Peyer's patch (tissue), 4 donors: Measurements from ENCODE around the gene LCP1. TPM values are rescaled to one million over a fixed set of nuclear protein-coding genes. Genes with fewer than 3 reads are reported as not detected.
A peak's percentile ranks its signal among the peaks of the same experiment; 100 is the strongest.

Experiments used
- DNase-seq, 3 donors: peaks; one replicate each; pipeline ENCODE4 v3.0.0-alpha.2; 2017 to 2019
- H3K27ac ChIP-seq, 4 donors: fragments of 200-600 bp; sonication (generic); one replicate each; pipeline ENCODE4 v1.5.1; 2016 to 2019
- H3K27me3 ChIP-seq, 2 donors: fragments of 200-600 bp; sonication (generic); one replicate each; pipeline ENCODE4 v1.5.1; 2019
- H3K36me3 ChIP-seq, 3 donors: fragments of 200-600 bp; sonication (generic); one replicate each; pipeline ENCODE4 v1.5.1; 2016 to 2019
- H3K4me1 ChIP-seq, 4 donors: fragments of 200-600 bp; sonication (generic); one replicate each; pipeline ENCODE4 v1.5.1; 2016 to 2019
- H3K4me3 ChIP-seq, 4 donors: fragments of 200-600 bp; sonication (generic); 1 replicate in 3 of 4; 2 replicates in 1 of 4; pipeline ENCODE4 v1.5.1; 2016 to 2019; ENCODE audit warnings: mild to moderate bottlenecking in 1 of 4
- H3K9me3 ChIP-seq, 4 donors: fragments of 200-600 bp; sonication (generic); one replicate each; pipeline ENCODE4 v1.5.1; 2016 to 2019; ENCODE audit warnings: mild to moderate bottlenecking in 1 of 4
- CTCF ChIP-seq, 6 experiments: fragments of 450-650 bp in 4 of 6; fragments of 200-600 bp in 2 of 6; sonication (generic) in 1 of 6; IDR thresholded peaks; one replicate each; pipeline ENCODE4 v1.5.1; 2017 to 2019; ENCODE audit warnings: antibody characterized with exemption in 6 of 6, mild to moderate bottlenecking in 3 of 6, moderate library complexity in 1 of 6
- POLR2A ChIP-seq, 2 donors: fragments of 450-650 bp; IDR thresholded peaks; one replicate each; pipeline ENCODE4 v1.5.1; 2017; ENCODE audit warnings: antibody characterized with exemption in 2 of 2, mild to moderate bottlenecking in 2 of 2, moderate library complexity in 2 of 2
- total RNA-seq, 4 donors: library from RNA; depleted of rRNA; stranded (reverse); fragments of >200 nt; gene quantifications; one replicate each; pipeline ENCODE4 v1.1.0, GENCODE V29; 2016

LCP1 gene
- total RNA-seq, 4 donors from 2014 or later: 11.1 to 167 (median 19.2) TPM

- no peak for TF ChIP-seq POLR2A (IDR thresholded peaks at IDR 0.05)
- TF ChIP-seq CTCF (IDR thresholded peaks at IDR 0.05): no peak
- Histone ChIP-seq H3K27me3 (no peaks in the 10 kb centered on the region), H3K27ac (no peak overlapping the region), H3K9me3 (no peaks in the 10 kb centered on the region), H3K4me1 (peaks cover 0 to 7% (median 2%) of the 10 kb centered on the region in 4 donors), H3K4me3 (no peak overlapping the region), H3K36me3 (no peaks in the 10 kb centered on the region)
- no peak for DNase-seq
Observed at GRCh38 chr13:46185634-46186033, 3.7 kb upstream of the LCP1 start.

- H3K9me3 ChIP-seq: no peaks in the 10 kb centered on the region
- TF ChIP-seq CTCF (IDR thresholded peaks at IDR 0.05): peak; percentile 32 to 75 (median 58)
- TF ChIP-seq POLR2A (IDR thresholded peaks at IDR 0.05): no peak
- H3K4me1 ChIP-seq: peaks cover 0 to 7% (median 2%) of the 10 kb centered on the region in 4 donors
- H3K36me3 ChIP-seq: no peaks in the 10 kb centered on the region
- H3K4me3 ChIP-seq: peak overlapping the region in 1 of 4 donors; percentile 3
- peak in 2 of 3 donors; percentile 87 to 90 for DNase-seq
- H3K27me3 ChIP-seq: no peaks in the 10 kb centered on the region
- peak overlapping the region; percentile 62 to 86 (median 64) for H3K27ac ChIP-seq
Observed at GRCh38 chr13:46184277-46184699, 2.3 kb upstream of the LCP1 start.

- Histone ChIP-seq H3K9me3 (no peaks in the 10 kb centered on the region), H3K4me1 (peaks cover 0 to 7% (median 2%) of the 10 kb centered on the region in 4 donors), H3K4me3 (no peak overlapping the region), H3K27me3 (no peaks in the 10 kb centered on the region), H3K36me3 (no peaks in the 10 kb centered on the region), H3K27ac (peak overlapping the region; percentile 62 to 86 (median 64))
- DNase-seq: no peak
- TF ChIP-seq CTCF (IDR thresholded peaks at IDR 0.05) (no peak), POLR2A (IDR thresholded peaks at IDR 0.05) (no peak)
Observed at GRCh38 chr13:46183018-46183946, 1.3 kb upstream of the LCP1 start.

- peak overlapping the region; percentile 62 to 86 (median 64) for H3K27ac ChIP-seq
- peaks cover 0 to 7% (median 2%) of the 10 kb centered on the region in 4 donors for H3K4me1 ChIP-seq
- H3K4me3 ChIP-seq: peak overlapping the region in 1 of 4 donors; percentile 4
- TF ChIP-seq CTCF (IDR thresholded peaks at IDR 0.05) (no peak), POLR2A (IDR thresholded peaks at IDR 0.05) (no peak)
- no peaks in the 10 kb centered on the region for H3K27me3 ChIP-seq
- no peaks in the 10 kb centered on the region for H3K9me3 ChIP-seq
- H3K36me3 ChIP-seq: no peaks in the 10 kb centered on the region
- DNase-seq: no peak
Observed at GRCh38 chr13:46182491-46182877, 507 bp upstream of the LCP1 start.

GRCh38 chr13:46181377-46181839 lies 569 bp downstream of the LCP1 start:
- DNase-seq: no peak
- H3K4me3 ChIP-seq: peak overlapping the region; percentile 26 to 50 (median 44)
- no peak for TF ChIP-seq CTCF (IDR thresholded peaks at IDR 0.05)
- no peak for TF ChIP-seq POLR2A (IDR thresholded peaks at IDR 0.05)
- H3K4me1 ChIP-seq: peaks cover 0 to 7% (median 2%) of the 10 kb centered on the region in 4 donors
- H3K36me3 ChIP-seq: no peaks in the 10 kb centered on the region
- H3K27ac ChIP-seq: peak overlapping the region; percentile 55 to 86 (median 76)
- no peaks in the 10 kb centered on the region for H3K9me3 ChIP-seq
- no peaks in the 10 kb centered on the region for H3K27me3 ChIP-seq
